H9 (cell line): ENCODE results near the gene HOGA1. TPM values are rescaled to one million over a fixed set of nuclear protein-coding genes. Genes with fewer than 3 reads are reported as not detected.

Experiments used
- DNase-seq: peaks from one replicate; pipeline ENCODE4 v3.0.0-alpha.2; 2017
- H2AFZ ChIP-seq: one replicate; pipeline ENCODE4 v1.6.1; 2013; ENCODE audit warnings: mild to moderate bottlenecking, low read length, control low read depth, moderate library complexity
- H2AK5ac ChIP-seq: 2 replicates; pipeline ENCODE4 v1.6.1; 2013; ENCODE audit warnings: low read length, control low read depth, mixed read lengths; ENCODE audit not compliant: insufficient read length
- H2BK120ac ChIP-seq: one replicate; pipeline ENCODE4 v1.6.1; 2013; ENCODE audit warnings: low read depth, mild to moderate bottlenecking, low read length, control low read depth, inconsistent platforms; ENCODE audit not compliant: poor library complexity, severe bottlenecking
- H2BK12ac ChIP-seq: 2 replicates; pipeline ENCODE4 v1.6.1; 2013; ENCODE audit warnings: low read length, control low read depth, mixed read lengths, low read depth; ENCODE audit not compliant: insufficient read length
- H2BK15ac ChIP-seq: 2 replicates; pipeline ENCODE4 v1.6.1; 2013; ENCODE audit warnings: low read depth, low read length, control low read depth
- H2BK20ac ChIP-seq: one replicate; pipeline ENCODE4 v1.6.1; 2013; ENCODE audit warnings: low read depth, mild to moderate bottlenecking, low read length, control low read depth, inconsistent platforms; ENCODE audit not compliant: poor library complexity, severe bottlenecking
- H2BK5ac ChIP-seq: 2 replicates; pipeline ENCODE4 v1.6.1; 2013; ENCODE audit warnings: low read length, control low read depth, mixed read lengths; ENCODE audit not compliant: insufficient read length
- H3K14ac ChIP-seq: 2 replicates; pipeline ENCODE4 v1.6.1; 2013; ENCODE audit warnings: low read length, control low read depth; ENCODE audit not compliant: insufficient read depth
- H3K18ac ChIP-seq: 2 replicates; pipeline ENCODE4 v1.6.1; 2013; ENCODE audit warnings: low read depth, mild to moderate bottlenecking, mixed read lengths, low read length, control low read depth; ENCODE audit not compliant: insufficient read length
- H3K23ac ChIP-seq: 2 replicates; pipeline ENCODE4 v1.6.1; 2013; ENCODE audit warnings: low read length, control low read depth, mixed read lengths, low read depth; ENCODE audit not compliant: insufficient read length
- H3K23me2 ChIP-seq: 2 replicates; pipeline ENCODE4 v1.6.1; 2013; ENCODE audit warnings: low read depth, mild to moderate bottlenecking, mixed read lengths, low read length, control low read depth; ENCODE audit not compliant: insufficient read length, poor library complexity, severe bottlenecking
- H3K27ac ChIP-seq: 2 replicates; pipeline ENCODE4 v1.5.1; 2013; ENCODE audit warnings: low read length, control low read depth, mixed read lengths, low read depth; ENCODE audit not compliant: insufficient read length
- H3K27me3 ChIP-seq: 2 replicates; pipeline ENCODE4 v1.6.1; 2013; ENCODE audit warnings: low read length, control low read depth, inconsistent platforms; ENCODE audit not compliant: insufficient read depth
- H3K4ac ChIP-seq: 2 replicates; pipeline ENCODE4 v1.6.1; 2013; ENCODE audit warnings: low read depth, mild to moderate bottlenecking, control low read depth, inconsistent platforms, low read length, moderate library complexity
- H3K4me1 ChIP-seq: 2 replicates; pipeline ENCODE4 v1.6.1; 2013; ENCODE audit warnings: low read length, control low read depth, inconsistent platforms; ENCODE audit not compliant: insufficient read depth
- H3K4me2 ChIP-seq: 2 replicates; pipeline ENCODE4 v1.6.1; 2013; ENCODE audit warnings: low read length, control low read depth, mixed read lengths; ENCODE audit not compliant: insufficient read length, insufficient read depth
- H3K56ac ChIP-seq: 2 replicates; pipeline ENCODE4 v1.6.1; 2013; ENCODE audit warnings: low read depth, mild to moderate bottlenecking, mixed read lengths, low read length, control low read depth; ENCODE audit not compliant: insufficient read length
- H3K79me1 ChIP-seq: 2 replicates; pipeline ENCODE4 v1.6.1; 2013; ENCODE audit warnings: low read depth, mild to moderate bottlenecking, moderate library complexity, low read length, control low read depth, inconsistent platforms; ENCODE audit not compliant: insufficient read depth, poor library complexity, severe bottlenecking
- H3K79me2 ChIP-seq: 2 replicates; pipeline ENCODE4 v1.6.1; 2013; ENCODE audit warnings: low read length, control low read depth, inconsistent platforms; ENCODE audit not compliant: insufficient read depth
- H3K9ac ChIP-seq: 2 replicates; pipeline ENCODE4 v1.6.1; 2013; ENCODE audit warnings: low read length, control low read depth, mixed read lengths; ENCODE audit not compliant: insufficient read length; ENCODE audit errors: extremely low read depth
- H3K9me3 ChIP-seq: one replicate; pipeline ENCODE4 v1.6.1; 2013; ENCODE audit warnings: low read depth, low read length, inconsistent platforms; ENCODE audit not compliant: control insufficient read depth
- H3T11ph ChIP-seq: one replicate; pipeline ENCODE4 v1.6.1; 2013; ENCODE audit warnings: mild to moderate bottlenecking, low read length, control low read depth, inconsistent platforms
- H4K20me1 ChIP-seq: one replicate; pipeline ENCODE4 v1.6.1; 2013; ENCODE audit not compliant: control insufficient read depth, insufficient read length, insufficient read depth
- H4K5ac ChIP-seq: 2 replicates; pipeline ENCODE4 v1.6.1; 2013; ENCODE audit warnings: low read depth, mild to moderate bottlenecking, mixed read lengths, low read length, control low read depth; ENCODE audit not compliant: insufficient read length
- H4K8ac ChIP-seq: replicated peaks from 2 replicates; pipeline ENCODE4 v1.6.1; 2013; ENCODE audit warnings: low read length, control low read depth, mixed read lengths, low read depth; ENCODE audit not compliant: insufficient read length
- H4K91ac ChIP-seq: 2 replicates; pipeline ENCODE4 v1.6.1; 2013; ENCODE audit warnings: low read depth, mild to moderate bottlenecking, moderate library complexity, mixed read lengths, low read length, control low read depth; ENCODE audit not compliant: insufficient read length
- H3K27ac Mint-ChIP-seq, 3 experiments: 2 replicates in 2 of 3; 3 replicates in 1 of 3; pipeline ENCODE4 v1.8.0; 2020 to 2021; ENCODE audit warnings: mixed read lengths in 3 of 3, mild to moderate bottlenecking in 1 of 3, moderate library complexity in 1 of 3
- H3K27me3 Mint-ChIP-seq: 2 replicates; pipeline ENCODE4 v1.8.0; 2021; ENCODE audit warnings: low read depth, mild to moderate bottlenecking, moderate library complexity, mixed read lengths
- H3K36me3 Mint-ChIP-seq, 3 experiments: 2 replicates in 2 of 3; 3 replicates in 1 of 3; pipeline ENCODE4 v1.8.0; 2020 to 2021; ENCODE audit warnings: low read depth in 3 of 3, mixed read lengths in 3 of 3; ENCODE audit not compliant: insufficient read depth in 1 of 3
- H3K4me1 Mint-ChIP-seq, 2 experiments: 2 replicates each; pipeline ENCODE4 v1.8.0; 2020; ENCODE audit warnings: mixed read lengths in 2 of 2
- H3K4me3 Mint-ChIP-seq, 2 experiments: 2 replicates in 1 of 2; 3 replicates in 1 of 2; pipeline ENCODE4 v1.8.0; 2020 to 2021; ENCODE audit warnings: mild to moderate bottlenecking in 2 of 2, mixed read lengths in 2 of 2, moderate library complexity in 1 of 2
- H3K9me3 Mint-ChIP-seq, 2 experiments: 2 replicates in 1 of 2; 3 replicates in 1 of 2; pipeline ENCODE4 v1.8.0; 2020; ENCODE audit warnings: mild to moderate bottlenecking in 2 of 2, mixed read lengths in 2 of 2, moderate library complexity in 1 of 2
- WGBS: extraction: QIAGEN DNeasy Blood & Tissue Kit; methylation state at CpG from one replicate; pipeline ENCODE4 v1.1.7; 2013; ENCODE audit warnings: missing lambda C conversion rate, low lambda C conversion rate, mixed read lengths; ENCODE audit not compliant: insufficient read length; ENCODE audit errors: extremely low coverage; 5-methylcytosine and 5-hydroxymethylcytosine counted together
- total RNA-seq: library from RNA; stranded (reverse); gene quantifications from 2 replicates; pipeline ENCODE4 v1.2.1, GENCODE V29; 2021
- TF ChIP-seq, protein P1 (sequence below): fragments of 200-600 bp; sonication (generic); conservative IDR thresholded peaks from 3 replicates; pipeline ENCODE4 v1.8.0; 2021; ENCODE audit warnings: antibody characterized with exemption, mild to moderate bottlenecking

Gene HOGA1
- total RNA-seq, 1 experiment from 2014 or later, result 0.79 TPM

- H4K5ac ChIP-seq, result no peak overlapping the region
- H3T11ph ChIP-seq, result no peak overlapping the region
- peaks cover 5% of the 10 kb centered on the region; the same call in 1 of the 2 replicates for H3K4me1 ChIP-seq
- no peak overlapping the region for H4K8ac ChIP-seq
- H3K79me2 ChIP-seq, result peaks cover 5% of the 10 kb centered on the region; the same call in 1 of the 2 replicates
- no peak overlapping the region for H3K18ac ChIP-seq
- H3K27ac ChIP-seq, result no peak overlapping the region
- H3K4me2 ChIP-seq, result no peak overlapping the region
- WGBS, result no CpG with 5 or more reads among the region's 1 CpG
- TF ChIP-seq, protein P1, sequence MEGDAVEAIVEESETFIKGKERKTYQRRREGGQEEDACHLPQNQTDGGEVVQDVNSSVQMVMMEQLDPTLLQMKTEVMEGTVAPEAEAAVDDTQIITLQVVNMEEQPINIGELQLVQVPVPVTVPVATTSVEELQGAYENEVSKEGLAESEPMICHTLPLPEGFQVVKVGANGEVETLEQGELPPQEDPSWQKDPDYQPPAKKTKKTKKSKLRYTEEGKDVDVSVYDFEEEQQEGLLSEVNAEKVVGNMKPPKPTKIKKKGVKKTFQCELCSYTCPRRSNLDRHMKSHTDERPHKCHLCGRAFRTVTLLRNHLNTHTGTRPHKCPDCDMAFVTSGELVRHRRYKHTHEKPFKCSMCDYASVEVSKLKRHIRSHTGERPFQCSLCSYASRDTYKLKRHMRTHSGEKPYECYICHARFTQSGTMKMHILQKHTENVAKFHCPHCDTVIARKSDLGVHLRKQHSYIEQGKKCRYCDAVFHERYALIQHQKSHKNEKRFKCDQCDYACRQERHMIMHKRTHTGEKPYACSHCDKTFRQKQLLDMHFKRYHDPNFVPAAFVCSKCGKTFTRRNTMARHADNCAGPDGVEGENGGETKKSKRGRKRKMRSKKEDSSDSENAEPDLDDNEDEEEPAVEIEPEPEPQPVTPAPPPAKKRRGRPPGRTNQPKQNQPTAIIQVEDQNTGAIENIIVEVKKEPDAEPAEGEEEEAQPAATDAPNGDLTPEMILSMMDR, result no peak
- H3K4me3 Mint-ChIP-seq, result 0 out of 5 replicates have a peak overlapping the region, but pooled peaks of 1 of the 2 experiments have one; percentile 16
- H3K4me1 Mint-ChIP-seq, result peaks cover 33 to 34% of the 10 kb centered on the region in 2 experiments
- no peak overlapping the region for H2BK12ac ChIP-seq
- no peaks in the 10 kb centered on the region for H4K20me1 ChIP-seq
- no peak overlapping the region for H4K91ac ChIP-seq
- peak overlapping the region in 2 of 3 experiments; percentile 3 to 76; a peak in 3 of 7 replicates for H3K27ac Mint-ChIP-seq
- H3K14ac ChIP-seq, result no peak overlapping the region
- no peak overlapping the region for H3K56ac ChIP-seq
- no peaks in the 10 kb centered on the region for H3K9me3 ChIP-seq
- H3K27me3 ChIP-seq, result no peaks in the 10 kb centered on the region
- no peak overlapping the region for H2BK15ac ChIP-seq
- H3K9ac ChIP-seq, result no peak overlapping the region
- H2BK120ac ChIP-seq, result no peak overlapping the region
- peaks cover 3% of the 10 kb centered on the region for H3K23me2 ChIP-seq
- no peak overlapping the region for H3K4ac ChIP-seq
- no peak for DNase-seq
- H3K9me3 Mint-ChIP-seq, result no peaks in the 10 kb centered on the region; a peak in 1 of 5 replicates
- H2BK5ac ChIP-seq, result no peak overlapping the region
- H2BK20ac ChIP-seq, result no peak overlapping the region
- peaks cover 24 to 52% (median 50%) of the 10 kb centered on the region in 3 experiments; a peak in 6 of 7 replicates for H3K36me3 Mint-ChIP-seq
- no peak overlapping the region for H3K23ac ChIP-seq
- peak overlapping the region; percentile 69 for H2AK5ac ChIP-seq
- H3K79me1 ChIP-seq, result no peaks in the 10 kb centered on the region
- H2AFZ ChIP-seq, result no peak overlapping the region
- no peaks in the 10 kb centered on the region for H3K27me3 Mint-ChIP-seq
Measured at GRCh38 chr10:97647556-97647955, 63.4 kb downstream of the HOGA1 start.
